Neural crest cell (in vitro differentiated cells): ENCODE data around the gene SLC38A10. TPM values are rescaled to one million over a fixed set of nuclear protein-coding genes. Genes with fewer than 3 reads are reported as not detected.
A peak's percentile ranks its signal among the peaks of the same experiment; 100 is the strongest.

Experiments used
- DNase-seq: peaks from one replicate; pipeline ENCODE4 v3.0.0; 2021; ENCODE audit warnings: low read depth, mixed read lengths, low spot score
- H3K27ac Mint-ChIP-seq: one replicate; pipeline ENCODE4 v1.8.0; 2021; ENCODE audit warnings: mild to moderate bottlenecking, mixed read lengths; ENCODE audit not compliant: unreplicated experiment
- H3K27me3 Mint-ChIP-seq: 2 replicates; pipeline ENCODE4 v1.8.0; 2021; ENCODE audit warnings: low read depth, mild to moderate bottlenecking, mixed read lengths
- H3K36me3 Mint-ChIP-seq: 2 replicates; pipeline ENCODE4 v1.8.0; 2021; ENCODE audit warnings: low read depth, mild to moderate bottlenecking, mixed read lengths
- H3K4me1 Mint-ChIP-seq: 2 replicates; pipeline ENCODE4 v1.8.0; 2021; ENCODE audit warnings: mixed read lengths
- H3K4me3 Mint-ChIP-seq: one replicate; pipeline ENCODE4 v1.8.0; 2021; ENCODE audit warnings: mild to moderate bottlenecking, mixed read lengths
- H3K9me3 Mint-ChIP-seq: 2 replicates; pipeline ENCODE4 v1.8.0; 2021; ENCODE audit warnings: mixed read lengths
- CTCF ChIP-seq: fragments of 200-600 bp; sonication (generic); conservative IDR thresholded peaks from 2 replicates; pipeline ENCODE4 v1.5.0; 2021; ENCODE audit warnings: antibody characterized with exemption, mild to moderate bottlenecking
- total RNA-seq: library from RNA; stranded (reverse); gene quantifications from 2 replicates; pipeline ENCODE4 v1.2.1, GENCODE V29; 2021

The SLC38A10 gene
- total RNA-seq, 1 donor from 2014 or later: 63.3 TPM

DNA sequence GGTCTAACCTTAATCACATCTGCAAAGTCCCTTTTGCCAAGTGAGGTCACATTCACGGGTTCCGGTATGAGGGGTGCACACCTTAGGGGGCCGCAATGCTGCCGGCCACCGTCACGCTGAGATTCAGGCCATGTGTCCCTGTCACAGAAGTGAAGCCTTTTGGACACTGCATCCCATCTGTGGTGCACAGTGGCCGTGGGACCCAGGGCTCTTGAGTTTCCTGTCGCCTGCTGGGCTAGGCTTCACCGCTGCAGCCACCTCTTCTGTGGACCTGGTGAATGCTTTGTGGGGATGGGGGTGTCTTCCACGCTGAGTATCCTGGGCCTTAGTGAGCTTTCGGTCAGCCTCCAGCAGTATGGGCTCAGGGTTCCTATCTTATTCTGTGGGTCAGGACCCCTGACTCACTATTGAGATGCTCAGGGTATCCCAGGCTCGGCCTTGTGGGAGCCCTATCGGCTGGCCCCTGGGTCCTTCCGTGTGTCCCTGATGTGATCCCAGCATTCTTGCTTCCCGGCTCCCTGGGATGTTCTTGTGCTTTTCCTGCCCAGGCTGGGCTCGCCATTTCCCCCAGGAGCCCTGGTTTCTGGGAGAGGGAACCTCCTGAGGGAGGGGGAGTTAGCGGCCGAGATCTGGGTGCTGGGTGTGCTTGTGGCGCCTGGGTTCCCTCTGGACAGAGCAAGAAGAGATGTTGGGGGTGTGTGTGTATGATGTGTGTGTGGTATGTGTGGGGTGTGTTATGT is 4.9 kb upstream of the SLC38A10 start:
- Mint-ChIP-seq H3K4me3 (no peak overlapping the region), H3K36me3 (no peaks in the 10 kb centered on the region), H3K4me1 (peaks cover 17% of the 10 kb centered on the region), H3K27me3 (no peaks in the 10 kb centered on the region), H3K27ac (no peak overlapping the region), H3K9me3 (no peaks in the 10 kb centered on the region)
- no peak for DNase-seq
- no peak for TF ChIP-seq CTCF

DNA sequence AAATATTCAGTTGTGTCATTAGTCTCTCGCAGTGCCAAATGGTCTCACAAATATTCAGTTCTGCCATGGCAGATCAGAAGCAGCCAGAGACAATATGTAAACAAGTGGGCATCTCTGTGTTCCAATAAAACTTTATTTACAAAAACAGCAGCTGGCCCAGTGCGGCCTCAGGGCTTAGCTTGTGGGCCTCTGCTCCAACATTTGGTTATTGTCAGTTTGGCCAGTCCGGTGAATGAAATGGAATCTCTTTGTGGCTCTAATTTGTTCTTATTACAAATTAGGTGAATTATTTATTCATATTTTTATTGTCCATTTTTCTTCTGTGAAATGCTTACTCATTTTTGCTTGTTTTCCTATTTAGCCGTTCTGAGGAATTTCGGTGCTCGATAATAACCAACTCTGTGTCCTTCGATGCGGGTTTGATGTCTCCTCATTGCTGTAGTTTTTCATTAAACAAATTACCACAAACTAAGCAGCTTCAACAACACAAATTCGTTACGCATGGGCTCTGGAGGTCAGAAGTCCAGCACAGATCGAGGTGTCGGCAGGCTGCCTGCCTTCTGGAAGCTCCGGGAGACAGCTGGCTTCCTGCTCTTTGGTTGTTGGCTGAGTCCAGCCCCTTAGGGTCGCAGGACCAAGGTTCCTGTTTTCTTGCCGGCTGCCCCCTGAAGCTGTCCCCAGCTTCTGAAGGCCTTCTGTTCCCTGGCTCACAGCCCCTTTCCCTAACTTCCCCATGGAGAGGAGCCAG is 4.1 kb upstream of the SLC38A10 start:
- H3K4me1 Mint-ChIP-seq: peaks cover 21% of the 10 kb centered on the region

GRCh38 chr17:81298325-81298990 is 3.4 kb upstream of the SLC38A10 start:
- Mint-ChIP-seq H3K9me3 (no peaks in the 10 kb centered on the region), H3K27ac (no peak overlapping the region), H3K4me3 (peak overlapping the region; percentile 45), H3K36me3 (no peaks in the 10 kb centered on the region), H3K27me3 (no peaks in the 10 kb centered on the region), H3K4me1 (peaks cover 27% of the 10 kb centered on the region)
- no peak for DNase-seq
- TF ChIP-seq CTCF: no peak

More for the DNA sequence above, 4.1 kb upstream of the SLC38A10 start:
- H3K36me3 Mint-ChIP-seq: no peaks in the 10 kb centered on the region
- DNase-seq: no peak
- no peaks in the 10 kb centered on the region for H3K9me3 Mint-ChIP-seq
- H3K27ac Mint-ChIP-seq: no peak overlapping the region
- peak overlapping the region; percentile 45 for H3K4me3 Mint-ChIP-seq
- H3K27me3 Mint-ChIP-seq: no peaks in the 10 kb centered on the region
- no peak for TF ChIP-seq CTCF

DNA sequence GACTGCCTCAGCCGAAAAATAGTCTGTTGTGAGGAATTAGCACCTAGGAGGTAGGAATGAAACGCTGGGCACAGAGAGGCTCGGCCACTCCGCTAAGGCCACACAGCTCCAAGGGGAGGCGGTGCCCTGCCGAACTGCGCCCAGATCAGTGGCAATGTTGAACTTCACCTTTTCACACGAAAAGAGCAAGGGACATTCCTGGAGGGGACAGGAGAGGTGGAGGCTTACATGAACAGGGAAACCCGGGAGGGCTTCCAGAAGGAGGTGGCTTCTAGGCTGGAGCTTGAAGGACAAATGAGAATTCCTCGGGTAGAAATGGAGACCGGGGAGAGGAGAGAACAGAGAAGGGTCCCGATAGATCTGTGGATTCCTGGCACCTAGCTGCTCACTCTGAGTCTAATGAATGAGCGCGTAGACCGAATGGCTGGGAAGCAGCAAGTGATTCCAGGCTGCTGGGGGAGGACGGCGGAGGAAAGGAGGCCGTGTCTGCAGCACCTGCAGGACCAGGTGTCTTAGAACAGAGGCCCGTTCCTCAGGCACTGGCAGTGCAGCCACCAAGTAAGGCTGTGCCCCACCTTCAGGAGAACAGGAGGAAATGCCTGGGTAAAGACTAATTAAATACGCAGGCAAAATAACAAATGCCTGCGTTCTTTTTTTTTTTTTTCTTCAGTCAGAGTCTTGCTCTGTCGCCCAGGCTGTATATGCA is 722 bp upstream of the SLC38A10 start:
- Mint-ChIP-seq H3K4me3 (peak overlapping the region; percentile 95), H3K9me3 (no peaks in the 10 kb centered on the region), H3K27ac (peak overlapping the region; percentile 71), H3K27me3 (no peaks in the 10 kb centered on the region), H3K36me3 (no peaks in the 10 kb centered on the region), H3K4me1 (peaks cover 27% of the 10 kb centered on the region)
- no peak for DNase-seq
- TF ChIP-seq CTCF: peak; percentile 56

GRCh38 chr17:81294512-81295030 is 536 bp downstream of the SLC38A10 start:
- Mint-ChIP-seq H3K27me3 (no peaks in the 10 kb centered on the region), H3K4me3 (peak overlapping the region; percentile 86), H3K36me3 (no peaks in the 10 kb centered on the region), H3K27ac (no peak overlapping the region), H3K9me3 (no peaks in the 10 kb centered on the region), H3K4me1 (peaks cover 22% of the 10 kb centered on the region)
- no peak for DNase-seq
- no peak for TF ChIP-seq CTCF
